Measurements from ENCODE around the gene MBOAT2.

GRCh38 chr2:9017411-9017810, 13.9 kb upstream of the MBOAT2 start:
- TF ChIP-seq, protein P1, sequence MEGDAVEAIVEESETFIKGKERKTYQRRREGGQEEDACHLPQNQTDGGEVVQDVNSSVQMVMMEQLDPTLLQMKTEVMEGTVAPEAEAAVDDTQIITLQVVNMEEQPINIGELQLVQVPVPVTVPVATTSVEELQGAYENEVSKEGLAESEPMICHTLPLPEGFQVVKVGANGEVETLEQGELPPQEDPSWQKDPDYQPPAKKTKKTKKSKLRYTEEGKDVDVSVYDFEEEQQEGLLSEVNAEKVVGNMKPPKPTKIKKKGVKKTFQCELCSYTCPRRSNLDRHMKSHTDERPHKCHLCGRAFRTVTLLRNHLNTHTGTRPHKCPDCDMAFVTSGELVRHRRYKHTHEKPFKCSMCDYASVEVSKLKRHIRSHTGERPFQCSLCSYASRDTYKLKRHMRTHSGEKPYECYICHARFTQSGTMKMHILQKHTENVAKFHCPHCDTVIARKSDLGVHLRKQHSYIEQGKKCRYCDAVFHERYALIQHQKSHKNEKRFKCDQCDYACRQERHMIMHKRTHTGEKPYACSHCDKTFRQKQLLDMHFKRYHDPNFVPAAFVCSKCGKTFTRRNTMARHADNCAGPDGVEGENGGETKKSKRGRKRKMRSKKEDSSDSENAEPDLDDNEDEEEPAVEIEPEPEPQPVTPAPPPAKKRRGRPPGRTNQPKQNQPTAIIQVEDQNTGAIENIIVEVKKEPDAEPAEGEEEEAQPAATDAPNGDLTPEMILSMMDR (IDR thresholded peaks at IDR 0.05), result no peak
- TF ChIP-seq POLR2AphosphoS5 (IDR thresholded peaks at IDR 0.05; ENCODE audit: low read depth, low read length) (no peak), SIN3A (IDR thresholded peaks at IDR 0.05; ENCODE audit: borderline replicate concordance, insufficient read depth, low read depth, low read length) (no peak), TCF7L2 (IDR thresholded peaks at IDR 0.05; ENCODE audit: low read depth, low read length) (no peak), REST (IDR thresholded peaks at IDR 0.05; ENCODE audit: insufficient read depth in 1 of 2, low read depth in 2 of 2, low read length in 1 of 2) (no peak)

Measured in Panc1 (cell line).